ENCODE results near the gene KRT79.

Gene KRT79

DNA sequence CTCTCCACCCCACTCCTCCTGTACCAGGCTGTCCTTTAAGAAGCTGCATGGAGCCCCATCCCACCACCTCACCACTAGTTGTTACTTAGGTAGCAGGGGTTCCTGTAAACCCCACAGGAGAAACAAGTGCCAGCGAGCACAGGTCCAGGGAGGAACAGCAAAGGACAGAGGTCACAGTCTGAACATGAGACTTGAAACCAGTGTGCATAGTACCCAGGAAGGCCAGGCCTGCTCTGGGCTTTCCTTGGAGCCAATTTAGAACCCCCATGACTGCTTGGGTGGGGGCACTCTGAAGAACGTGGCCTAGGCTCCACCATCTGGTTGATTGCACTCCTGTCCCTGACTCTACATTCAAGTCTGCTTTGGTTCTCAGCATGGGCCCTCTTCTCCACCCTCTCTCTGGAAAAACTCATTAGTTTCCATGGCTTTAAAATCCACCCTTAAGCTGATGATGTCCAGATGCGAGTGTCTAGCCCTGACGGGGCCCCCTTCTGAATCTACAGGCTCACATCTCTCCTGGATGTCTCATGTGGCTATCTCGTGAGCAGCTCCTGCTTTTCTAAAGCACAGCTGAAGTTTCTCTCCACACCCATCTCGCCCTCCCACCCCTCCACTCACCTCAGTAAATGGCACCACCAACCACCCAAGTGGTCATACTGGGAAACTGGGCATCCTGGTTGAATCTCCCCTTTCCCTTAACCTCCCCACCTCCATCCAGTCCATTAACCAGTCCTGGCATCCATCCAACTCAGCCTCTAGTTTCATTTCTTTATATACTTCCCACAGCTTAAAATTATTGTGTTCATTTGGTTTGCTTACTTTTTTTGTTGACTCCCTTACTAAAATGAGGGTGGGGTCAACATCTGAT is 46.6 kb downstream of the KRT79 start:
- DNase-seq (ENCODE audit: insufficient read length, low spot score) (no peak), FAIRE-seq (no peak)
- TF ChIP-seq POLR2AphosphoS5 (IDR thresholded peaks at IDR 0.05; ENCODE audit: low read depth, low read length) (no peak), PAX5 (IDR thresholded peaks at IDR 0.05; ENCODE audit: insufficient read depth, low read length, severe bottlenecking) (no peak), POLR2A (IDR thresholded peaks at IDR 0.05; ENCODE audit: low read depth, low read length) (no peak)

DNA sequence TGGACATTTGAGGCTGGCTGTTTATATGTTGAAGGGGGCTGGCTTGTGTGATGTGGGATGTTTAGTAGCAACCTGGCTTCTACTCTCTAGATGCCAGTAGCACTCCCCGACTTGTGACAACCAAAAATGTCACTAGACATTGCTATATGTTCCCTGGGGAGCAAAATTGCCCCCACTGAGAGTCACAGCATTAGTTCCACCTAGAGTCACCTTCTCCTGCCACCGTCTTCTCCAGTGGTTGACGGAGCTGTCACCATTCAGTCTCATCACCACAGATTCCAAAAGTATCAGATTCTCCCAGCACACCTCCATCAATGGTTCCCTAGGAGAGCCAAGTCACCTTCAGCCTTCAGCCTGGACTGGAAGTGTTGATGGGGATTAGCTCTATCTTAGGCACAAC is 49.2 kb downstream of the KRT79 start:
- no peak for FAIRE-seq
- TF ChIP-seq TAF1 (IDR thresholded peaks at IDR 0.05; ENCODE audit: low read depth, low read length): no peak
- TF ChIP-seq POLR2AphosphoS5 (IDR thresholded peaks at IDR 0.05; ENCODE audit: low read depth, low read length): no peak
- DNase-seq (ENCODE audit: insufficient read length, low spot score): no peak

DNA sequence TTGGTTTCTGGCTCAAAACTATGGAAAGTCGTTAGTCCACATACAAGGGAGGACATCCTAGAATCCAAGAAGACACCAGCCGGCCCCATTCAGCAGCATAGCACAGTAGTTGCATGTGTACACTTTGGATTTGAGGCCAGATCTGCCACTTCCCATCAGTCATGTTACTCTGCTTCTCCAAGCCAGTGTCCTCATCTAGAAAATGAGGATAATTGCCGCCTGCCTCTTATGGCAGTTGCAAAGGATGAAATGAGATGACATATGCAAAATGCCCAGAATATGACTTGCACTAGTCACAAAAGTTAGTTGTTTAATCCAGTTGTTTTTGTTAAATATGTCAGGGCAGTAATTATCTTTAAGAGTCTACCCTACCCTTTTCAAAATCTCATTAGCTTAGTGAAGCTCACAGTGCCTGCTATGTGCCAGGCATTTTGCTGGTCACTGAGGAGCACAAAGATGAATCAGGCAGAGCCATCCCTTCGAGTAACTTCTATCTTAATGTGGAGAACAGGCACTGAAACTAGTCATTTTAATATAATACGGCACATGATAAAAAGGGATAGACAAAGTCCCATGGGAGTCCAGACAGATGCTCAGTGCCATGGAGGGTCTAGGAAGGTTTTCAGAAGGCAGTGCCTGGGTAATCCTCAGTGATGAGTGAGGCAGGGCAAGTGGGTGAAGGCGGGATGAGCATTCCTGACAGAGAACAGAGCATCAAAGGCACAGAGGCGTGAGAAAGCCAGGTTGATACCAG is 50.4 kb downstream of the KRT79 start:
- FAIRE-seq (no peak), DNase-seq (ENCODE audit: insufficient read length, low spot score) (no peak)
- TF ChIP-seq POU2F2 (IDR thresholded peaks at IDR 0.05; ENCODE audit: low read depth, low read length) (no peak), SPI1 (IDR thresholded peaks at IDR 0.05; ENCODE audit: low read depth, low read length) (no peak), TAF1 (IDR thresholded peaks at IDR 0.05; ENCODE audit: low read depth, low read length) (no peak), POLR2AphosphoS5 (IDR thresholded peaks at IDR 0.05; ENCODE audit: low read depth, low read length) (no peak), PAX5 (IDR thresholded peaks at IDR 0.05; ENCODE audit: insufficient read depth, low read length, severe bottlenecking) (no peak), POLR2A (IDR thresholded peaks at IDR 0.05; ENCODE audit: low read depth, low read length) (no peak)

DNA sequence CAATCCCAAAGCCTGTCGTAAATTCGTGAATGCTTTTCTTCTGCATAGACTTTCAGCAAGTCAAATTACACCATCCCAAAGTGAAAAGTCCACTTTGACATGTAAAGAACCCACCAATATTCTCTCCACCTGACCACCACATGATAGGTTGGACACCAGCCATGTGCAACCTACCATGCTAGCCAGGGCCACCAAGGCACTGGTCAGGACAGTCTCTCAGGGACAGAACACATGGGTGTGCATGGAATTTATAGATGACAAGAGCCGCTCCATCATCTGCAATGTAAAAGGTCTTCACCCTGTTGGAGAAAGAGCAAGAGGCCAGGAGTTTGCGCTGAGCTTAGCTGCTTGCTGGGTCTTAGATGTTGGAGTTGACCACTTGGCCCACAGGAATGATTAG is 51.6 kb downstream of the KRT79 start:
- DNase-seq (ENCODE audit: insufficient read length, low spot score) (no peak), FAIRE-seq (no peak)
- TF ChIP-seq POU2F2 (IDR thresholded peaks at IDR 0.05; ENCODE audit: low read depth, low read length): no peak
- TF ChIP-seq PAX5 (IDR thresholded peaks at IDR 0.05; ENCODE audit: insufficient read depth, low read length, severe bottlenecking): no peak
- no peak for TF ChIP-seq SPI1 (IDR thresholded peaks at IDR 0.05; ENCODE audit: low read depth, low read length)
- no peak for TF ChIP-seq TAF1 (IDR thresholded peaks at IDR 0.05; ENCODE audit: low read depth, low read length)
- no peak for TF ChIP-seq POLR2A (IDR thresholded peaks at IDR 0.05; ENCODE audit: low read depth, low read length)
- TF ChIP-seq POLR2AphosphoS5 (IDR thresholded peaks at IDR 0.05; ENCODE audit: low read depth, low read length): no peak

DNA sequence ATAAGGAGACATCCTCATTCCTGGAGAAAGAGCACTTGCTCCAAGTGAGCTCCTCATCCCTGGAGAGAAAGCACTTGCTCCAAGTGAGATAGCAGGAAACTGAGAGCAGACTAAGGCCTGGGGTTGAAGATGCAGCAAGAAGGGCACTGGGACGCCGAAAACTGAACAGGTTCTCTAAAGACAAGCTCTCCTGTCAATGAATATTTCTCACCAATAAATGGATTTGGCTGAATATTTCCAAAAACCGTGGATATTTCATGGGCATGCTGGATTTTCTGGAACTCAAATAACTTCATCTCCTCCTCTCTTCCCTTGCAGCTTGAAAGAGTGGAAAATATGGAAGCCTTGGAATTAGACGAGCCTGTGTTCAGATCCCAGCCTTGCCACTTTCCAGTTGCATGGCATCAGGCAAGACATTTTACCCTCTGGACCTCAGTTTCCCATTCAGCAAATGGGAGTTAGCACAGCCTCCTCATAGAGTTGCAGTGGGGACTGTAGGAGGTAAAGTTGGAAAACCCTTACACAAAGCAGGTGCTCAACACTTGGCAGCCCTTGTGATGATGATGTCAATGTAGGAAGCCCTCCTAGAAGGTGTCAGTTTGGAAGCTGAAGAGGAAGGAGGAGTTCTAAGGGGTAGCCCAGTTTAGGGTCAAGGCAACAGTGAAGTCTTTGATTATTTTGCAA is 52.6 kb downstream of the KRT79 start:
- no peak for DNase-seq (ENCODE audit: insufficient read length, low spot score)
- TF ChIP-seq POU2F2 (IDR thresholded peaks at IDR 0.05; ENCODE audit: low read depth, low read length): no peak
- TF ChIP-seq POLR2AphosphoS5 (IDR thresholded peaks at IDR 0.05; ENCODE audit: low read depth, low read length): no peak
- TF ChIP-seq POLR2A (IDR thresholded peaks at IDR 0.05; ENCODE audit: low read depth, low read length): no peak
- no peak for TF ChIP-seq TAF1 (IDR thresholded peaks at IDR 0.05; ENCODE audit: low read depth, low read length)
- no peak for TF ChIP-seq PAX5 (IDR thresholded peaks at IDR 0.05; ENCODE audit: insufficient read depth, low read length, severe bottlenecking)
- no peak for TF ChIP-seq SPI1 (IDR thresholded peaks at IDR 0.05; ENCODE audit: low read depth, low read length)
- FAIRE-seq: no peak

DNA sequence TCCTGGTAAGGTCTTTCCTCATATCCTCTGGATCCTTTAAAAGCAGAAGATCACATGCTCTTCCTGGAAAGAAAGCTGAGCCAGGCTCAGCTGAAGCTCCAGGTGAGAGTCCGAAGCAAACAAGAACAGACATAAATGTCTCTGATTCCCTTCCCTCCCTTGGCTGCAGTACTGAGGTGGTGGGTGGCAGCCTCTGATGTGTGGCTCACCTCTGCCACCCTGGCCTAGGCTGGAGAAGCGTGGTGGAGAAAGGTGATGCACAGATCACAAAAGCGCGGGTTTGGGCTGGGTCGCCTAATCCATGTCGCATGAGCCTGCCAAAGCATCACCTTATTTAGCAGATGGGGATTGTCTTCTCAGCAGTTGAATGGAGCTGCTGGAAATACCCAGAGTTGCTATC is 54.2 kb downstream of the KRT79 start:
- TF ChIP-seq POU2F2 (IDR thresholded peaks at IDR 0.05; ENCODE audit: low read depth, low read length) (no peak), PAX5 (IDR thresholded peaks at IDR 0.05; ENCODE audit: insufficient read depth, low read length, severe bottlenecking) (no peak), TAF1 (IDR thresholded peaks at IDR 0.05; ENCODE audit: low read depth, low read length) (no peak), SPI1 (IDR thresholded peaks at IDR 0.05; ENCODE audit: low read depth, low read length) (no peak), POLR2A (IDR thresholded peaks at IDR 0.05; ENCODE audit: low read depth, low read length) (no peak), POLR2AphosphoS5 (IDR thresholded peaks at IDR 0.05; ENCODE audit: low read depth, low read length) (no peak)
- FAIRE-seq (no peak), DNase-seq (ENCODE audit: insufficient read length, low spot score) (no peak)

DNA sequence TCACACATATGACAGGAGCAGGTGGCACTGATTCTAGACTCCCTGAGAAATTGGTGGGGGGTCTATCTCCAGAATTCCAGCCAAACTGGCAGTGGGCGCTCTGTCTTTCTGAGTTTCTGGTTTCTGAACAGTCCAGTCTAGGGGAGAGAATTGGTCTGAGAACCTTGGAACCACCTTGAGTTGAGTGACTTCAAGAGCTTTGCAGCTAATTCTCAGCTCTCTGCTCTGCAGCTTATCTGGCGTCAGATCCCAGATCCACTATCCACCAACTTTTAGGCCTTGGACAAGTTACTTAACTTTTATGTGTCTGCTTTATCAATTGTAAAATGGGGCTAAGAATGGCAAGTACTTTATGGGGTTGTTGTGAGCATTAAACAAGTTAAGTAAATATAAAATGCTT is 55.3 kb downstream of the KRT79 start:
- FAIRE-seq (no peak), DNase-seq (ENCODE audit: insufficient read length, low spot score) (no peak)
- TF ChIP-seq TAF1 (IDR thresholded peaks at IDR 0.05; ENCODE audit: low read depth, low read length) (no peak), SPI1 (IDR thresholded peaks at IDR 0.05; ENCODE audit: low read depth, low read length) (no peak), PAX5 (IDR thresholded peaks at IDR 0.05; ENCODE audit: insufficient read depth, low read length, severe bottlenecking) (no peak), POU2F2 (IDR thresholded peaks at IDR 0.05; ENCODE audit: low read depth, low read length) (no peak), POLR2AphosphoS5 (IDR thresholded peaks at IDR 0.05; ENCODE audit: low read depth, low read length) (no peak), POLR2A (IDR thresholded peaks at IDR 0.05; ENCODE audit: low read depth, low read length) (no peak)

DNA sequence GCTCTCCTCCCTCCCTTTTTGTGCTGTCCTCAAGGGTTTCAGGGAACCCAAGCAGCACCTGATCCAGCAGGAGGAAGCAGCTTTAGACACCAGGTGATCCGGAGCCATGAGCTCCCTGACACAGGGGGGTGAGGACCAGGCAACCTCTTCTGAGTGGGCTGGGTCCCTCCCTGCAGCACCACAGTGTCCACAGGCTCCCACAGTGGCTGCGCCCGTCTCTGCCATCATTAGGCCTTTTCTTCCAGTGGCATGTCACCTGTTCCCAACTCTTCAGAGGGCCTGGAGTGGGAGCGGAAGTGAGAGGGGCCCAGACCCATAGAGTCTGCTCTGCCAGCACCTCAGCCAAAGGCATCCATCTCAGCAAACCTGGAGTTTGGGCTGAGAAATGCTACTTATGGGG is 56.5 kb downstream of the KRT79 start:
- no peak for FAIRE-seq

DNA sequence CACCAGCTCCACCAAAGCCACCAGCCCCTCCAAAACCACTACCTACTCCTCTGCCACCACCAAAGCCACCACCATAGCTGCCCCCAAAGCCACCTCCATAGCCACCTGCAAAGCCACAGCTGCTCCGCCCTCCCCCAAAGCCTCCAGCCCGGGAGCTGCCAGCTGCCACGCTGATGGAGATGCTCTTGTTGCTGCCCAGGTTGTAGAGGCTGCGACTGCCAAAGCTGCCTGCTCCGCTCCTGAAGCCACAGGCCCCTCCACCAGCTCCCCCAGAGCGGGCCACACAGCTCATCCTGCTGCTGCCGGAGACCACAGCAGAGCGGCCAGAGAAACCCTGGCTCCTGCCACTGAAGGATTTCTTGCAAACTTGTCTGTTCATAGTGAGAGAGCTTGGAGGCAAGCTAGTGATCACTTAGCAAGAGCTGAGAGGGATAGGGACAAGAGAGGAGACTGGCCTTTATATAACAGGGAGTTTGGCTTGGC is 57.2 kb downstream of the KRT79 start, which contains the start of gene KRT76:
KRT76 (minus strand) TSS at position 433 of the 483 bp plus-strand sequence; CDS start at position 379, 54 bp downstream.
- DNase-seq (ENCODE audit: insufficient read length, low spot score) (no peak), FAIRE-seq (no peak)
- TF ChIP-seq POU2F2 (IDR thresholded peaks at IDR 0.05; ENCODE audit: low read depth, low read length) (no peak), POLR2AphosphoS5 (IDR thresholded peaks at IDR 0.05; ENCODE audit: low read depth, low read length) (no peak), PAX5 (IDR thresholded peaks at IDR 0.05; ENCODE audit: insufficient read depth, low read length, severe bottlenecking) (no peak)

More for the DNA sequence above, 56.5 kb downstream of the KRT79 start:
- no peak for DNase-seq (ENCODE audit: insufficient read length, low spot score)
- TF ChIP-seq POLR2AphosphoS5 (IDR thresholded peaks at IDR 0.05; ENCODE audit: low read depth, low read length): no peak
- no peak for TF ChIP-seq SPI1 (IDR thresholded peaks at IDR 0.05; ENCODE audit: low read depth, low read length)
- no peak for TF ChIP-seq POLR2A (IDR thresholded peaks at IDR 0.05; ENCODE audit: low read depth, low read length)
- no peak for TF ChIP-seq POU2F2 (IDR thresholded peaks at IDR 0.05; ENCODE audit: low read depth, low read length)
- no peak for TF ChIP-seq TAF1 (IDR thresholded peaks at IDR 0.05; ENCODE audit: low read depth, low read length)
- no peak for TF ChIP-seq PAX5 (IDR thresholded peaks at IDR 0.05; ENCODE audit: insufficient read depth, low read length, severe bottlenecking)

All from GM12891 (cell line).